ENCODE data around the gene SLC27A3.
A peak's percentile ranks its signal among the peaks of the same experiment; 100 is the strongest.

Gene SLC27A3

GRCh38 chr1:153783233-153784190, 8.3 kb downstream of the SLC27A3 start:
- peak; percentile 90 for DNase-seq

DNA sequence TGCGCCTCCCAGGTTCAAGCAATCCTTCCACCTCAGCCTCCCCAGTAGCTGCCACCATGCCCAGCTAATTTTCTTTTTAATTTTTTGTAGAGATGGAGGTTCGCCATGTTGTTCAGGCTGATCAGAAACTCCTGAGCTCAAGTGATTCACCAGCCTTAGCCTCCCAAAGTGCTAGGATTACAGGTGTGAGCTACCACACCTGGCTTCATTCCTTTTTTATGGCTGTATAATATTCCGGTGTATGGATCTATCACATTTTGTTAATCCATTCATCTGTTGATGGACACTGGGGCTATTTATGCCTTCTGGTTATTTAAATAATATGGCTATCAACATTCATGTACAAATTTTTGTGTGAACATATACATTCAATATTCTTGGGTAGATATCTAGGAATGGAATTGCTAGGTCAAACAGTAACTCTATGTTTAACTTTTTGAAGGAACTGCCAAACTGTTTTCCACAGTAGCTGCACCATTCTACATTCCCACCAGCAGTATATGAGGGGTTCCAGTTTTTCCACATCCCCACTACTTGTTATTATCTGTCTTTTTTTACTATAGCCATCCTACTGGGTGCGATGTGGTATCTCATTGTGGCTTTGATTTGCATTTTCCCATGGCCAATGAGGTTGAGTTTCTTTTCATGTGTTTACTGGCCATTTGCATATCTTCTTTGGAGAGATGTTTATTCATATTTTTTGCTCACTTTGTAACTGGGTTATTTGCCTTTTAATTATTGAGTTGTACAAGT, 11.0 kb downstream of the SLC27A3 start:
- no peak for DNase-seq

DNA sequence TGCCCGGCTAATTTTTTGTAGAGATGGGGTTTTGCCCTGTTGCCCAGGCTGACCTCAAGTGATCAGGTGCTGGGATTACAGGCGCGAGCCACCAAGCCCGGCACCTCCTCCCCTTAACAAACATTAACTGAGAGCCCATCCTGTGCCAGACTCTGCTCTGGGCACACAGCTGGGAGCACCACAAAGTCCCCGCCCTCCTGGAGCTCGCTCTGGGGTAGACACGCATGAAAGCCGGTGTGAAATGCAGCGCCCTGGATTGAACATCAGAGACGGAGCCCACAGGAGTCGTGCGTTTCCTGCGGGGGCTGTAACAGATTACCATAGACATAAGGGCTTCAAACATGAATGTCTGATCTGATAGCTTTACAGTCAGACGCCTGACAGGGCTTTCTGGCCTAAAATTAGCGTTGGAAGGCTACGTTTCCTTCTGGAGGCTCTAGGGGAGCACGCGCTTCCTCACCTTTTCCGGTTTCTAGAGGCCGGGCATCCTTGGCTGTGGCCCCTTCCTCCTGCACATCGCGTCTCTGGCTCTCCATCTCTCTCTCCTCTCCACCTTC, 14.3 kb downstream of the SLC27A3 start:
- DNase-seq: no peak

DNA sequence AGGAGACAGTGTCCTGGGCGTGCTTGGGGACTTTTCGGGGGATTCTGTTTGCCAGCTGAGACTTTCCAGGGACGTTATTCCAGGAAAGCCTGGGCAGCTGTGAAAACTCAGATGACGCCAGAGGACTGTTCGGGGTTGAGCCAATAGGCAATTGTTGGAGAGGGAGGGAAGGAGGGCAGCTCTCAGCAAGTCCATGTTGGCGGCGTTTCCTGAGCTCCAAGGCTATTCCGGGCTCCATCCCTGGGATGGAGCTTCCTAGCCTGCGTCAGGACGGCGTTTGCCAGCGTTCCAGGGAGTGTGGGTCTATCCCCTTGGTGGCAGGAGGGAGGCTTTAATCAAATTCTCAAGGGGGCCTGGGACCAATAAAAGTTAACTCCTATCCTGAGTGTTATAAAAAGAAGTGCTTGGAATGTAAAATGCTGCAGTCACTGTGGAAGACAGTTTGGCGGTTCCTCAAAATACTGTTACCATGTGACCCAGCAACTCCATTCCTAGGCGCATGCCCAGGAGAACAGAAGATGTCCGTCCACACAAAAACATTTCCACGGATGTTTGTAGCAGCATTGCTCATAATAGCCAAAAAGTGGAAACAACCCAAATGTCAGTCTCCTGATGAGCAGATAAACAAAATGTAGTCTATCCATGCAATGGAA, 15.2 kb downstream of the SLC27A3 start:
- peak; percentile 43 for DNase-seq

DNA sequence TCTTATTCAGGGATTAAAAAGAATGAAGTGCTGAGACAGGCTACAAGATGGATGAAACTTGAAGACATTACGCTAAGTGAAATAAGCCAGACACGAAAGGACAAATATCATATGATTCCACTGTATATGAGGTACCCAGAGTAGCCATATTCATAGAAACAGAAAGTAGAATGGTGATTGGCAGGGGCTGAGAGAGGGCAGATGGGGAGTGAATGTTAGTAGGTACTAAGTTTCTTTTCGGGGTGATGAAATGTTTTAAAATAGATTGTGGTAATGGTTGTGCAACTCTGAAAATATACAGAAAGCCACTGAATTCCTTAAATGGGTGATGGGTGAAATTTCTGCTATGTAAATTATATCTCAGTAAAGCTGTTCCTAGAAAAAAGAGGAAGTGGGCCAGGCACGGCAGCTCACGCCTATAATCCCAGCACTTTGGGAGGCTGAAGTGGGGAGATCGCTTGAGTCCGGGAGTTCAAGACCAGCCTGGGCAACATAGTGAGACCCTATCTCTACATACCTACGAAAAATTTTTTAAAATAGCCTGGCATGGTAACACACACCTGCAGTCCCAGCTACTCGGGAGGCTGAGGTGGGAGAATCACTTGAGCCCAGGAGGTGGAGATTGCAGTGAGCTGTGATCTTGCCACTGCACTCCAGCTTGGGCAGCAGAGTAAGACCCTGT, 15.9 kb downstream of the SLC27A3 start:
- DNase-seq: peak; percentile 64

DNA sequence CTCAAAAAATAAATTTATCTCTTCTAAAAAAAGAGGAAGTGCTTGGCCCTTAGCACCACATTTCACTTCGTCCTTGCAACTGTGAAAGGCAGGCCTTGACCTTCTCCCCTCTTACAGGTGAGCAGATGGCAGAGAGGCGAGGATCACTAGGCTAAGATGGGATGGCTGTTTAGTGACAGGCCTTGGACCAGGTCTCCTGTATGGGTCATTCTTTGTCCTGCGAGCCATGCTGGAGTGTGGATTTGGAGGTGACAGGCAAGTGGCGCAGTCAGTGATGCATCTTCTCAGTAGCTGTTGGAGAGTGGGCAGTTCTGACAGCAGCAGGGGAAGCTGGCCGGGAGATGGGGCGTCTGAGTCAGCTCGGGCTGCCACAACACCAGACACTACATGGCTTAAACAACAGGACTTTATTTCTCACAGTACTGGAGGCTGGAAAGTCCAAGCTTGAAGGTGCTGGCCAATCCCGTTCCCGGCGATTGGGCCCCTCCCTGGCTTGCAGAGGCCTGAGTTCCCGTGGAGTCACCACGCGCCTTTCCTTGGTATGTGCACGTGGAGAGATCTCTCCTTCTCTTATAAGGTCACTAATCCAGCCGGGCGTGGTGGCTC, 16.5 kb downstream of the SLC27A3 start:
- DNase-seq: peak; percentile 43

- DNase-seq: no peak
Observed at GRCh38 chr1:153792631-153793041, 17.4 kb downstream of the SLC27A3 start.

GRCh38 chr1:153793261-153793972, 18.2 kb downstream of the SLC27A3 start:
- DNase-seq: no peak

DNA sequence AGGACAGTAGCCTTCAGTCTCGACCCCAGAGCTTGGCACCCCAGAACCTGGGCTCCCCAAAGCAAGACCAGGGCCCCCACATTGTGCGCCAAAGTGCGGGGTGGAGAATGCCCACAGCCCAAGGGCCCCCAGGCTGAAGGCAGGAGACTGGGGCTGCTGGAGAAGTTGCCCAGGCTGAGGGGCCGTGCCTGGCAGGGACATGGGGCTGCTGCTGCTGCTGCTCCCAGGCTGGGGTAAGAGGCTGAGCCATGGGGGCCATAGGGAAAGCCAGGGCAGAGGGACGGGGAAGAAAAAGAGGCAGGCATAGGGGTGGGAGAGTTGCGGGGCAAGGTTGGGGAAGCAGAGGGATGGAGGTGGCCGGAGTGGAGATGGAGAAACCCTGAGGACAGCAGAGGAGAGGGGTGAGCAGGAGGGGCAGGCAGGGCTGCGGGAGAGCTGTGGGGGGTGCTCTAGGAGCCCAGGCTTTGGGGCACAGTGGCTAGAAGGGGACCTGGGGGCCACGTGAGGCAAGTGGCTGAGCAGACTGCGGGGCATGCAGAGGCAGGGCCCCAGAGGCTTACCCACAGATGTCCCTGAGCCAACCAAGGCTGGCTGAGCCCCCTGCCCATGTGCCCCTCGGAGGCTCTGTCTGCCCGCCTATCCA, 18.9 kb downstream of the SLC27A3 start:
- no peak for DNase-seq

DNA sequence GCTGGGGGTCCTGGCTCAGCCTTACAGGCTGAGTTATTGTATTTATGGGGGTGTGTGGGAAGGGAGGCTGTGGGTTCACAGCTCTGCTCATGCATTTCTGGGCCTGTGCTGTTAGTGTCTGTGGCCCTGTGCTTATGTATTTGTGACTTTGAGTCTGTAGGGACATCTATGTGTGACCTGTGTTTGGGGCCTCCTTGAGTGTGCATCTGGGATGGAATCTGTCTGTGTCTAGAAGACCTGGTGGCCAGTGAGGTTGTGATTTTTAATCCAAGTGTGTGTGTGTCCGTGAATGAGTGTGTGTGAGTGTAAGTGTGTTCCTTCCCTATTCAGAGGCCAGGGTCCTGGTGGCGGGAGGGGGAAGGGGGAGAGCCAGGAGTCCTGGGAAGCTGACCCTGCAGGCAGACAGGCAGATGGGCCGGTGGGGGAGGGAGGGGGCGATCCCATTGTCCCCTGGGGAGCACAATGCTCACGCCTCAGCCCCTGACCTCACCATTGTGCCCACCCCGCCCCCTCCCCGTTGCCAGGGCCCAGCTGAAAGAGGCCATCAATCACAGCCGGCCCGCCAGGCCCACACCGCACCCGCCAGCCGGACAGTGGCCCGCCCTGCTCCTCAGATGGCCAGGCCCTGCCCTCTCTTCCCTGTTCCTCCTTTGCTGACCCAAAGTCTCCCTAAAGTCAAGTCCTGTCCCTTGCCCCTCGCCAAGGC, 19.6 kb downstream of the SLC27A3 start:
- DNase-seq: no peak

DNA sequence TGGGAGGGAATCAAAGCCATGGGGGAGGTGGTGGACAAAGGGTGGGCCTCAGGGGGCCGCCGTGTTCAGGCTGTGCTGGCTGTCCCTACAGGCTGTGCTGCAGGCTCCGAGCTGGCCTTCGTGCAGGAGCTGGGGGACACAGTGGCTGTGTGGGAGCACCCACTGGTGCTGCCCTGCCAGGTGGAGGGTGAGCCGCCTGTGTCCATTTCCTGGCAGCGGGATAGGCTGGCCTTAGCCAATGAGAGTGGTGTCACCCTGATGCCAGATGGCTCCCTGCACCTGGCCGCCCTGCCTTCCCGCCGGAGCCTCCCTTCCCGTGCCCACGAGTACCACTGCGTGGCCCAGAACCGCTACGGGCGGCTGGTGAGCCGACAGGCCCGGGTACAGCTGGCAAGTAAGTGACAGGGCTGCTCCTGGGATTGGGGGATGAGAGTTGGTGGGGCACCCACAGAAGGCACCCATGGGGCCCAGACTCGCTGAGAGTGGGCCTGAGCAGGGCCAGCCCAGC, 20.2 kb downstream of the SLC27A3 start:
- no peak for DNase-seq

- DNase-seq: no peak
Observed at GRCh38 chr1:153795934-153796785, 21.0 kb downstream of the SLC27A3 start.

GRCh38 chr1:153796786-153797659, 21.8 kb downstream of the SLC27A3 start:
- peak; percentile 77 for DNase-seq

GRCh38 chr1:153798468-153798780, 23.2 kb downstream of the SLC27A3 start:
- no peak for DNase-seq

GRCh38 chr1:153799016-153799415, 23.8 kb downstream of the SLC27A3 start:
- DNase-seq: no peak

GRCh38 chr1:153799566-153800465, 24.6 kb downstream of the SLC27A3 start:
- no peak for DNase-seq

DNA sequence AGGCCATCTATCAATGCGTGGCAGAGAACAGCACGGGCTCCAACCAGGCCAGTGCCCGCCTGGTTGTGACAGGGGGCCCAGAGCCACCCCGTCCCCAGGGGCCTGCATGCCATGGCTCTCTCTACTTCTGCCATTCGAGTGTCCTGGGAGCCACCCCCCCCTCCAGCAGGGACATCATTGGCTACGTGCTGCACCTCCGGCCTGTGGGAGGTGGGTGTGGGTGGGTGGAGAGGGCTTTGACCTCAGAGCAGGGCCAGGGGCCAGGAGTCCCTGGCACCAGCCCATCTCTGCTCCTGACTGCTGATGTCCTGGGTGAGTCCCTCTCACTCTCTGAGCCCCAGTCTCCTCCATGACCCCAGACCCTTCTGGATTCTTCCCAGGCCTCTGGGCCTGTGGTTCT, 25.3 kb downstream of the SLC27A3 start:
- no peak for DNase-seq

All from CD4-positive, alpha-beta T cell treated with Interferon gamma for 1 hour (primary cell).